Coronary artery (tissue), 2 donors: Measurements from ENCODE around the gene SEC23B.

ENCODE experiments used
- DNase-seq: peaks from one replicate; pipeline ENCODE4 v3.0.0-alpha.2; 2017; ENCODE audit warnings: low spot score
- H3K27ac ChIP-seq, 2 donors: fragments of 200-600 bp; sonication (generic); one replicate each; pipeline ENCODE4 v1.5.1; 2016 to 2019
- H3K4me3 ChIP-seq: fragments of 200-600 bp; sonication (generic); 2 replicates; pipeline ENCODE4 v1.5.1; 2016; ENCODE audit warnings: mild to moderate bottlenecking, moderate library complexity
- CTCF ChIP-seq: fragments of 200-600 bp; sonication (generic); IDR thresholded peaks from one replicate; pipeline ENCODE4 v1.5.1; 2019; ENCODE audit warnings: antibody characterized with exemption

The SEC23B gene

DNA sequence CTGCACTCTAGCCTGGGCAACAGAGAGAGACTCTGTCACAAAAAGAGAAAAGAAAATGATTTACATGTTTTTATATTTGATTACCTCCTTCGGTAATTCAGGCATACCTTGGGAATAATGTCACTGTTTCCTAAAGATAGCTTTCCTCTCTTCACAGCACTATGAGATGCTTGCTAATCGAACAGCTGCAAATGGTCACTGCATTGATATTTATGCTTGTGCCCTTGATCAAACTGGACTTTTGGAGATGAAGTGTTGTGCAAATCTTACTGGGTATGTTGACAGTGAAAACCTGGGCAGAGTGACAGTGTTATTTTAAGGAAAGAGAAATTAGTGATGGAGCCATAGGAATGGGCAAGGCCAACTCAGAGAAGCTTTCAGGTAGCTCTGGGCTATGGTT is 19.6 kb downstream of the SEC23B start:
- no peak overlapping the region for H3K4me3 ChIP-seq
- no peak for DNase-seq
- TF ChIP-seq CTCF: no peak
- H3K27ac ChIP-seq: no peak overlapping the region

DNA sequence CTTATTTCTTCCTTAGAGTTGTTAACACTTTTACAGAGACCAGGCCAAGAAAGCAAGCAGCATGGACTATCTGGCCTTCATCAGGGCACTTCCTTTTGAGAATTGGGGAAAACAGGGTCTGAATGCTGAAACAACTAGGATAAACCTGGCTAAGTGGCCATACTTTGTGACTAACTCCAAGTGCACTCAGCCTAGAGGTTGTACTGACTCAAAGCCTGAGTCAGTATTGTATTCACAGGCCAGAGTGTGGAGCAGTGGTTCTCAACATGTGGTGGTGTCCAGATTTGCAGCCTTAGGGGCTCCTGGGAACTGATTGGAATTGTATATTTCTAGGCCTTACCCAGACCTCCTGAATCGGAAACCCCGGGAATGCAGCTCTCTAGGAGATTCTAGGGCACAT is 20.1 kb downstream of the SEC23B start:
- Histone ChIP-seq H3K4me3 (no peak overlapping the region), H3K27ac (no peak overlapping the region)
- no peak for DNase-seq
- TF ChIP-seq CTCF: no peak

GRCh38 chr20:18529041-18529440 is 21.3 kb downstream of the SEC23B start:
- DNase-seq: no peak
- Histone ChIP-seq H3K27ac (no peak overlapping the region), H3K4me3 (no peak overlapping the region)
- no peak for TF ChIP-seq CTCF

GRCh38 chr20:18532626-18533025 is 24.9 kb downstream of the SEC23B start:
- no peak overlapping the region for H3K27ac ChIP-seq
- no peak for DNase-seq
- no peak overlapping the region for H3K4me3 ChIP-seq
- no peak for TF ChIP-seq CTCF

- Histone ChIP-seq H3K27ac (no peak overlapping the region), H3K4me3 (no peak overlapping the region)
- no peak for TF ChIP-seq CTCF
- no peak for DNase-seq
These were observed 25.8 kb downstream of the SEC23B start for GRCh38 chr20:18533491-18533890.

DNA sequence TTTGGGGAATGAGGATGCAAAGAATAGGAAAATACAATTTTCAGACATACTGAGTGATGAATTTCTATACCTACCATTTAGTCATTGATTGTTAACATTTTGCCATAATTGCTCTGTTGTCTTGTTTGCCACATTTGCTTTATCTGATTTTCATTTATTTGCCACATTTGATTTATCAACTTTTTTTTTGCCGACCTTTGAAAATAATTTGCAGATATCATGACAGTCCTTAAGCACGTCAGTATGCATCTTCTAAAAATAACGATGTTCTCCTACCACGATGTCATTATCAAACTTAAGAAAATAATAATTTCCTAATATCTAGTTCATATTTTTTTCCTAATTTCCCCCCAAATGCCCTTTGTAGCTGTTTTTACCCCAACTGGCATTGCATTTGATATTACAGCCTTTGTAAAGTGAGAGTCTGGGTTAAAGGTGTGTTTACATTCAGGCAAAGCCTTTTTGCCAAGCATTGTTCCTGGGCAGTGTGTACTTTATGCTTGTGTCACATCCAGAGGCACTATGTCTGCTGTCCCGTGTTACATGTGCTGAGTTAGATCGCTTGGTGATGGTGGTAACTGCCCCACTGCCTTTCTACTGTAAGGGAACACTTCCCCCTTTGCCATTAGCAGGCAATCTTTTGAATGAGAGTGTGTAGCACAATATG is 26.4 kb downstream of the SEC23B start:
- no peak overlapping the region for H3K4me3 ChIP-seq
- no peak overlapping the region for H3K27ac ChIP-seq
- no peak for DNase-seq
- TF ChIP-seq CTCF: no peak

- DNase-seq: no peak
- H3K27ac ChIP-seq: no peak overlapping the region
- no peak overlapping the region for H3K4me3 ChIP-seq
- TF ChIP-seq CTCF: no peak
These were observed 29.9 kb downstream of the SEC23B start for GRCh38 chr20:18537651-18538050.
